ENCODE measurements around the gene NRCAM.

- no peak for TF ChIP-seq CTCF (IDR thresholded peaks at IDR 0.05)
- no peak for TF ChIP-seq POLR2A (IDR thresholded peaks at IDR 0.05)
Observed at GRCh38 chr7:108222236-108222892, 233.9 kb downstream of the NRCAM start.
